ENCODE results near the gene C4BPA.
A peak's percentile ranks its signal among the peaks of the same experiment; 100 is the strongest.

C4BPA gene

GRCh38 chr1:207077470-207078377 is 26.3 kb upstream of the C4BPA start:
- peak; percentile 51 to 69 for DNase-seq

- DNase-seq = no peak
These were observed 25.4 kb upstream of the C4BPA start for GRCh38 chr1:207078578-207079132.

GRCh38 chr1:207079706-207080241 is 24.3 kb upstream of the C4BPA start:
- DNase-seq = no peak

- DNase-seq = no peak
These were observed 22.9 kb upstream of the C4BPA start for GRCh38 chr1:207081088-207081487.

- DNase-seq = no peak
These were observed 22.2 kb upstream of the C4BPA start for GRCh38 chr1:207081806-207082205.

GRCh38 chr1:207084232-207084631 is 19.8 kb upstream of the C4BPA start:
- DNase-seq = no peak

- peak; percentile 40 to 51 for DNase-seq
These were observed 19.3 kb upstream of the C4BPA start for GRCh38 chr1:207084701-207085180.

- no peak for DNase-seq
These were observed 18.1 kb upstream of the C4BPA start for GRCh38 chr1:207085887-207086286.

- DNase-seq = no peak
These were observed 15.9 kb upstream of the C4BPA start for GRCh38 chr1:207088161-207088560.

- no peak for DNase-seq
These were observed 15.1 kb upstream of the C4BPA start, which contains the start of gene C4BPB for GRCh38 chr1:207088701-207089626. Gene C4BPB, plus strand, starts transcription at chr1:207088860. Its CDS starts 672 bp downstream, at chr1:207089532.

- no peak for DNase-seq
These were observed 14.2 kb upstream of the C4BPA start for GRCh38 chr1:207089627-207090355.

- DNase-seq = no peak
These were observed 12.7 kb upstream of the C4BPA start for GRCh38 chr1:207091200-207091908.

- DNase-seq = no peak
These were observed 10.1 kb upstream of the C4BPA start for GRCh38 chr1:207093944-207094343.

- DNase-seq = peak; percentile 29 to 51
These were observed 6.1 kb upstream of the C4BPA start for GRCh38 chr1:207097871-207098324.

GRCh38 chr1:207101720-207102119 is 2.3 kb upstream of the C4BPA start:
- no peak for DNase-seq

- no peak for DNase-seq
These were observed 1.9 kb upstream of the C4BPA start for GRCh38 chr1:207102146-207102545.

GRCh38 chr1:207102659-207103058 is 1.4 kb upstream of the C4BPA start:
- DNase-seq = no peak

GRCh38 chr1:207109004-207109403 is 5.0 kb downstream of the C4BPA start:
- DNase-seq = no peak

GRCh38 chr1:207112616-207113296 is 8.7 kb downstream of the C4BPA start:
- no peak for DNase-seq

GRCh38 chr1:207115269-207115668 is 11.2 kb downstream of the C4BPA start:
- no peak for DNase-seq

GRCh38 chr1:207124389-207124788 is 20.4 kb downstream of the C4BPA start:
- no peak for DNase-seq
